ENCODE data around the gene SMARCA4.

SMARCA4 gene

DNA sequence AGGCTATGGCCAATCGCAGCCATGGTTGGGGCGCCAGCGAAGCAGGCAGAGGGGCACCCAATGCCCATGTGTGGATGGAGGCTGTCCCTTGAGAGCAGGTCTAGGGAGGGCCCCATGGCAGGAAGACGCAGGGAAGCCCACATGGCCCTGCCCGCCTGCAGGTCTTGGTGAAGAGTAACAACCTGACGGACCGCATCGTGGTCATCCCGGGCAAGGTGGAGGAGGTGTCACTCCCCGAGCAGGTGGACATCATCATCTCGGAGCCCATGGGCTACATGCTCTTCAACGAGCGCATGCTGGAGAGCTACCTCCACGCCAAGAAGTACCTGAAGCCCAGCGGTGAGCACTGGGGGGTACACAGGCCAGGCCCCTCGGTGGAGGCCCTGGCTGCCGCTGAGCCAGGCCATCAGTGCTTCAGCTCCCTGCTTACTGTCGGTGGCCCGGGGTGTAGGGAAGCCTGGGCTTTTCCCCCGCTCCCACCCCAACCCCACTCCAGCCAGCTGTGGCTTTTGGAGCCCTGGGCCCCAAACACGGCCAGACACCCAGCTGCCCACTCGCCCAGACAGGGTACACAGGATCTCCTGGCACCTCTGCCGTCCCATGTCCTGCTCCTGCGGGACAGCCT lies 47.0 kb upstream of the SMARCA4 start:
- WGBS, 2 donors (ENCODE audit: extremely low coverage in 2 of 2, insufficient read length in 2 of 2, insufficient replicate concordance in 1 of 2), result no CpG with 5 or more reads among the region's 24 CpGs
- H4K8ac ChIP-seq (ENCODE audit: low read depth, low read length), result peak overlapping the region; percentile 17
- DNase-seq (ENCODE audit: low spot score), result no peak

DNA sequence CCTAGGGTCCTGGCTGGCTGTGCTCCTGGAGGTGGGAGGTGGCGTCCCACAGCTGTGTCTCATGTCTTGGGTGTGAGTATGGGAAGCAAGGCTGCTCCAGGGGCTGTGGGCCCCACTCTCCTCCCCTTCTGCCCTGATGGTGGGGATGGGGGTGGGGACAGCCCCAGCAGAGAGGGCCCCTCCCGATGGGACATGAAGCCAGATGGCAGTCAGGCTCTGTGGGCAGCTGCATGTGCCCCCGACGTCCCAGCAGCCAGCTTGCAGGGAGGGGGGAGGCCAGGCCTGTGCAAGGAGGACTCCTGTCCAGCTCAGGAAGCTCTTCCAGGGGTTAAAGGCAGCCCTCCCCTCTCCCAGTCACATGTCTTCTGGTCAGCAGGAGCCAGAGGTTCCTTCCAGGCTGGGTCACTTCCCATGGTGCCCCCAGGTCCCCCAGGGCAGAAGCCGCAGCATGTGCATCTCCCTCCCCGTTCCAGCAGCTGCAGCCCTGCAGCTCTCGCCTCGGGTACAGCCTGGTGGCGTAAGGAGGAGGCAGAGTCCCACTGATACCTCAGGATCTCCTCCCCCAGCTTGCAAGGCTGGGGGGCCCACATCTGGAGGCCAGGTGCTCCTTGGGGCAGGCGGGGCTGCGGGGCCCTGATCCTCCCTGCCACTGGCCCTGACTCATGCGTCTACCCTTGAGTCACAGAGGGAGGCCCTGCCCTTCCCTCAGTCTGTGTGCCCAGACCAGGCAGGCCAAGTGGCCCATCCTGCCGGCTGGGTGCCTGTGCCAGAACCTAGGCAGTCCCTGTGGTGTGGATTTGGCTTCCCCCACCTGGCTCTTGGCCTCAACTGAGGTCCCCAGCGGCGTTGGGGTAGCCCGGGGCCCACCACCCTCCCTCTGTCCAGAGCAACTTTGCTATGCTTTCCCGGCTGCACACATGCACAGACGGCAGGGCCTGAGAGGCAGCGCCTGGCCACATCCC lies 45.4 kb upstream of the SMARCA4 start:
- peak overlapping the region; percentile 65 for H3K23ac ChIP-seq (ENCODE audit: low read depth, low read length, poor library complexity)
- no peaks in the 10 kb centered on the region for H3K9me3 ChIP-seq (replicated peaks in 1 of 2; ENCODE audit: control insufficient read depth in 2 of 2, insufficient read depth in 1 of 2, low read depth in 1 of 2, low read length in 2 of 2)
- H3K4ac ChIP-seq (ENCODE audit: low read length), result no peak overlapping the region
- H4K8ac ChIP-seq (ENCODE audit: low read depth, low read length), result no peak overlapping the region
- H3K9ac ChIP-seq (ENCODE audit: low read depth, low read length, poor library complexity), result peak overlapping the region; percentile 63
- H2BK12ac ChIP-seq (ENCODE audit: low read length), result no peak overlapping the region
- peaks cover 7% of the 10 kb centered on the region for H3K79me1 ChIP-seq (ENCODE audit: low read depth, low read length)
- H2AFZ ChIP-seq (ENCODE audit: low read length), result no peak overlapping the region
- H2AK5ac ChIP-seq (ENCODE audit: low read depth, low read length), result no peak overlapping the region
- no peak overlapping the region for H3K18ac ChIP-seq (ENCODE audit: low read length)
- no peak overlapping the region for H2BK5ac ChIP-seq (ENCODE audit: low read length)
- no peak overlapping the region for H3K27ac ChIP-seq (replicated peaks; ENCODE audit: low read length)
- H3K4me2 ChIP-seq (ENCODE audit: insufficient read depth, low read length, poor library complexity, severe bottlenecking), result no peak overlapping the region
- H4K91ac ChIP-seq (ENCODE audit: low read depth, low read length, poor library complexity), result no peak overlapping the region
- no CpG with 5 or more reads among the region's 19 CpGs for WGBS, 2 donors (ENCODE audit: extremely low coverage in 2 of 2, insufficient read length in 2 of 2, insufficient replicate concordance in 1 of 2)
- DNase-seq (ENCODE audit: low spot score), result no peak
- H2BK15ac ChIP-seq (ENCODE audit: low read length), result no peak overlapping the region
- H3K4me1 ChIP-seq (ENCODE audit: control insufficient read depth in 2 of 2, insufficient read depth in 1 of 2, low read depth in 1 of 2, low read length in 2 of 2), result no peaks in the 10 kb centered on the region
- H3K14ac ChIP-seq (ENCODE audit: low read length), result no peak overlapping the region
- peaks cover 45 to 84% of the 10 kb centered on the region in 2 donors for H3K36me3 ChIP-seq (replicated peaks in 1 of 2; ENCODE audit: control insufficient read depth in 2 of 2, insufficient read depth in 2 of 2, low read length in 2 of 2)
- no peak overlapping the region for H2BK120ac ChIP-seq (ENCODE audit: low read depth, low read length)
- no peak overlapping the region for H3K4me3 ChIP-seq (ENCODE audit: low read length in 2 of 2)
- no peaks in the 10 kb centered on the region for H3K27me3 ChIP-seq (ENCODE audit: control insufficient read depth in 3 of 3, insufficient read depth in 3 of 3, low read depth in 1 of 3, low read length in 3 of 3)

More for the DNA sequence above, 47.0 kb upstream of the SMARCA4 start:
- no peaks in the 10 kb centered on the region for H3K9me3 ChIP-seq (replicated peaks in 1 of 2; ENCODE audit: control insufficient read depth in 2 of 2, insufficient read depth in 1 of 2, low read depth in 1 of 2, low read length in 2 of 2)
- no peak overlapping the region for H3K27ac ChIP-seq (replicated peaks; ENCODE audit: low read length)
- H3K18ac ChIP-seq (ENCODE audit: low read length), result no peak overlapping the region
- peaks cover 5% of the 10 kb centered on the region for H3K79me1 ChIP-seq (ENCODE audit: low read depth, low read length)
- H3K4me3 ChIP-seq (ENCODE audit: low read length in 2 of 2), result no peak overlapping the region
- H2BK120ac ChIP-seq (ENCODE audit: low read depth, low read length), result no peak overlapping the region
- H2AFZ ChIP-seq (ENCODE audit: low read length), result no peak overlapping the region
- H3K23ac ChIP-seq (ENCODE audit: low read depth, low read length, poor library complexity), result peak overlapping the region; percentile 80
- no peak overlapping the region for H4K91ac ChIP-seq (ENCODE audit: low read depth, low read length, poor library complexity)
- H3K4me1 ChIP-seq (ENCODE audit: control insufficient read depth in 2 of 2, insufficient read depth in 1 of 2, low read depth in 1 of 2, low read length in 2 of 2), result no peaks in the 10 kb centered on the region
- no peak overlapping the region for H2AK5ac ChIP-seq (ENCODE audit: low read depth, low read length)
- no peak overlapping the region for H2BK12ac ChIP-seq (ENCODE audit: low read length)
- H3K14ac ChIP-seq (ENCODE audit: low read length), result no peak overlapping the region
- peaks cover 38 to 82% of the 10 kb centered on the region in 2 donors for H3K36me3 ChIP-seq (replicated peaks in 1 of 2; ENCODE audit: control insufficient read depth in 2 of 2, insufficient read depth in 2 of 2, low read length in 2 of 2)
- H3K4me2 ChIP-seq (ENCODE audit: insufficient read depth, low read length, poor library complexity, severe bottlenecking), result no peak overlapping the region
- no peak overlapping the region for H2BK5ac ChIP-seq (ENCODE audit: low read length)
- H3K9ac ChIP-seq (ENCODE audit: low read depth, low read length, poor library complexity), result peak overlapping the region; percentile 50
- no peak overlapping the region for H3K4ac ChIP-seq (ENCODE audit: low read length)
- no peak overlapping the region for H2BK15ac ChIP-seq (ENCODE audit: low read length)
- H3K27me3 ChIP-seq (ENCODE audit: control insufficient read depth in 3 of 3, insufficient read depth in 3 of 3, low read depth in 1 of 3, low read length in 3 of 3), result no peaks in the 10 kb centered on the region

DNA sequence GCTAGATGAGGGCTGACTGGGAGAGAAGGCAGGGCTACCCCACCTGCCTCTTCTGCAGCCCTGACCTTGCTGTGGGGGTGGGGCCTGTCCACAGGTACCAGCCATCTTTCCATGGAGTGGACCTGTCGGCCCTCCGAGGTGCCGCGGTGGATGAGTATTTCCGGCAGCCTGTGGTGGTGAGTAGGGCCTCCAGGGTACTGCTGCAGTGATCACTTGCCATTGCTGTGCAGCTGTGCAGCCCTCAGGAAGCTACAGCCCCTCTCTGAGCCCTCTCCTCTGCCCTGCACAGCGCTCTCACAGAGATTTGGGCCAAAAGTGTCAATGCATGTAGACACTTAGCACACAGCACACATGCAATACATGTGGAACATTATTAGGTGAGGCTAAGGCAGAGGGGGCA lies 44.2 kb upstream of the SMARCA4 start:
- Histone ChIP-seq H3K27me3 (ENCODE audit: control insufficient read depth in 3 of 3, insufficient read depth in 3 of 3, low read depth in 1 of 3, low read length in 3 of 3) (no peaks in the 10 kb centered on the region), H4K91ac (ENCODE audit: low read depth, low read length, poor library complexity) (no peak overlapping the region), H3K9me3 (replicated peaks in 1 of 2; ENCODE audit: control insufficient read depth in 2 of 2, insufficient read depth in 1 of 2, low read depth in 1 of 2, low read length in 2 of 2) (no peaks in the 10 kb centered on the region), H3K23ac (ENCODE audit: low read depth, low read length, poor library complexity) (no peak overlapping the region), H3K4me2 (ENCODE audit: insufficient read depth, low read length, poor library complexity, severe bottlenecking) (no peak overlapping the region), H2BK120ac (ENCODE audit: low read depth, low read length) (no peak overlapping the region), H3K79me1 (ENCODE audit: low read depth, low read length) (peaks cover 10% of the 10 kb centered on the region), H3K18ac (ENCODE audit: low read length) (no peak overlapping the region), H4K8ac (ENCODE audit: low read depth, low read length) (no peak overlapping the region), H3K4me1 (ENCODE audit: control insufficient read depth in 2 of 2, insufficient read depth in 1 of 2, low read depth in 1 of 2, low read length in 2 of 2) (no peaks in the 10 kb centered on the region), H2BK15ac (ENCODE audit: low read length) (no peak overlapping the region), H2AFZ (ENCODE audit: low read length) (no peak overlapping the region), H3K27ac (replicated peaks; ENCODE audit: low read length) (no peak overlapping the region), H3K36me3 (replicated peaks in 1 of 2; ENCODE audit: control insufficient read depth in 2 of 2, insufficient read depth in 2 of 2, low read length in 2 of 2) (peaks cover 47 to 90% of the 10 kb centered on the region in 2 donors), H3K14ac (ENCODE audit: low read length) (no peak overlapping the region), H2BK12ac (ENCODE audit: low read length) (no peak overlapping the region), H3K9ac (ENCODE audit: low read depth, low read length, poor library complexity) (no peak overlapping the region), H3K4me3 (ENCODE audit: low read length in 2 of 2) (no peak overlapping the region), H2BK5ac (ENCODE audit: low read length) (no peak overlapping the region), H3K4ac (ENCODE audit: low read length) (no peak overlapping the region), H2AK5ac (ENCODE audit: low read depth, low read length) (no peak overlapping the region)
- no CpG with 5 or more reads among the region's 6 CpGs for WGBS, 2 donors (ENCODE audit: extremely low coverage in 2 of 2, insufficient read length in 2 of 2, insufficient replicate concordance in 1 of 2)
- no peak for DNase-seq (ENCODE audit: low spot score)

DNA sequence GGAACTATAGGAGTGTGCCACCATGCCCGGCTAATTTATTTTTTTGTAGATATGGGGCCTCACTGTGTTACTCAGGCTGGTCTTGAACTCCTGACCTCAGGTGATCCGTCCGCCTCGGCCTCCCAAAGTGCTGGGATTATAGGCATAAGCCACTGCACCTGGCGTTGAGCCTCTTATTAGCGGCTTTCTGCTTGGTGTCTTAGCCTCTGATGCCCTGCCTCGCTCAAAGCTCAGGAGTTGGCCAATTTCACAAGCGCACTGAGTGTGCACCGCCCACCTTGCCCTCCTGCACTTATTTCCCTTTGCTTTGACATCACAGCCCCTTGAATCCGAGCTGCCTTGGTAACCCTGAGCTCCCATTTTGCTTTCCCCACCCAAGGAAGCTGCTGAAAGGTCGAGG lies 42.5 kb upstream of the SMARCA4 start:
- Histone ChIP-seq H3K27me3 (ENCODE audit: control insufficient read depth in 3 of 3, insufficient read depth in 3 of 3, low read depth in 1 of 3, low read length in 3 of 3) (no peaks in the 10 kb centered on the region), H3K18ac (ENCODE audit: low read length) (no peak overlapping the region), H3K14ac (ENCODE audit: low read length) (no peak overlapping the region), H2AFZ (ENCODE audit: low read length) (no peak overlapping the region), H3K36me3 (replicated peaks in 1 of 2; ENCODE audit: control insufficient read depth in 2 of 2, insufficient read depth in 2 of 2, low read length in 2 of 2) (peaks cover 41 to 90% of the 10 kb centered on the region in 2 donors), H3K23ac (ENCODE audit: low read depth, low read length, poor library complexity) (no peak overlapping the region), H3K4me3 (ENCODE audit: low read length in 2 of 2) (no peak overlapping the region), H2BK15ac (ENCODE audit: low read length) (no peak overlapping the region), H3K9me3 (replicated peaks in 1 of 2; ENCODE audit: control insufficient read depth in 2 of 2, insufficient read depth in 1 of 2, low read depth in 1 of 2, low read length in 2 of 2) (no peaks in the 10 kb centered on the region), H2AK5ac (ENCODE audit: low read depth, low read length) (no peak overlapping the region), H3K4me1 (ENCODE audit: control insufficient read depth in 2 of 2, insufficient read depth in 1 of 2, low read depth in 1 of 2, low read length in 2 of 2) (no peaks in the 10 kb centered on the region), H3K79me1 (ENCODE audit: low read depth, low read length) (peaks cover 10% of the 10 kb centered on the region), H2BK12ac (ENCODE audit: low read length) (no peak overlapping the region), H4K91ac (ENCODE audit: low read depth, low read length, poor library complexity) (no peak overlapping the region), H4K8ac (ENCODE audit: low read depth, low read length) (no peak overlapping the region), H3K4me2 (ENCODE audit: insufficient read depth, low read length, poor library complexity, severe bottlenecking) (no peak overlapping the region), H3K27ac (replicated peaks; ENCODE audit: low read length) (no peak overlapping the region), H3K9ac (ENCODE audit: low read depth, low read length, poor library complexity) (no peak overlapping the region), H2BK120ac (ENCODE audit: low read depth, low read length) (no peak overlapping the region), H2BK5ac (ENCODE audit: low read length) (no peak overlapping the region), H3K4ac (ENCODE audit: low read length) (no peak overlapping the region)
- no CpG with 5 or more reads among the region's 11 CpGs for WGBS, 2 donors (ENCODE audit: extremely low coverage in 2 of 2, insufficient read length in 2 of 2, insufficient replicate concordance in 1 of 2)
- DNase-seq (ENCODE audit: low spot score), result no peak

Measured in neuronal stem cell (in vitro differentiated cells).